Measurements from ENCODE around the gene SLC24A3. TPM values are rescaled to one million over a fixed set of nuclear protein-coding genes. Genes with fewer than 3 reads are reported as not detected.
"Not testable (repeated sequence)": the region's sequence is repeated elsewhere in the genome, so short reads cannot be mapped to it uniquely, and the experiment has no call there.

SLC24A3 gene
- total RNA-seq, 1 donor from 2014 or later: 7.1 TPM

GRCh38 chr20:19631410-19631809, 419.0 kb downstream of the SLC24A3 start:
- no peak for DNase-seq

GRCh38 chr20:19633985-19634384, 421.5 kb downstream of the SLC24A3 start:
- DNase-seq: no peak

- DNase-seq: not testable (repeated sequence)
These were observed 427.1 kb downstream of the SLC24A3 start for GRCh38 chr20:19639471-19640045.

GRCh38 chr20:19642860-19643259, 430.4 kb downstream of the SLC24A3 start:
- no peak for DNase-seq

- DNase-seq: no peak
These were observed 431.6 kb downstream of the SLC24A3 start for GRCh38 chr20:19644085-19644484.

GRCh38 chr20:19646963-19647362, 434.5 kb downstream of the SLC24A3 start:
- no peak for DNase-seq

- DNase-seq: no peak
These were observed 435.6 kb downstream of the SLC24A3 start for GRCh38 chr20:19648024-19648423.

- no peak for DNase-seq
These were observed 436.6 kb downstream of the SLC24A3 start for GRCh38 chr20:19649041-19649440.

GRCh38 chr20:19652591-19653026, 440.2 kb downstream of the SLC24A3 start:
- no peak for DNase-seq

GRCh38 chr20:19653327-19653726, 440.9 kb downstream of the SLC24A3 start:
- no peak for DNase-seq

GRCh38 chr20:19654921-19655320, 442.5 kb downstream of the SLC24A3 start:
- no peak for DNase-seq

- DNase-seq: no peak
These were observed 445.7 kb downstream of the SLC24A3 start for GRCh38 chr20:19658137-19658536.

GRCh38 chr20:19659448-19659847, 447.0 kb downstream of the SLC24A3 start:
- no peak for DNase-seq

- DNase-seq: no peak
These were observed 448.5 kb downstream of the SLC24A3 start for GRCh38 chr20:19660808-19661378.

GRCh38 chr20:19661717-19662636, 449.5 kb downstream of the SLC24A3 start:
- DNase-seq: peak; percentile 81

GRCh38 chr20:19662637-19662995, 450.2 kb downstream of the SLC24A3 start:
- DNase-seq: no peak

GRCh38 chr20:19668418-19668817, 456.0 kb downstream of the SLC24A3 start:
- no peak for DNase-seq

- no peak for DNase-seq
These were observed 458.4 kb downstream of the SLC24A3 start for GRCh38 chr20:19670829-19671228.

GRCh38 chr20:19671374-19671773, 458.9 kb downstream of the SLC24A3 start:
- no peak for DNase-seq

- no peak for DNase-seq
These were observed 460.1 kb downstream of the SLC24A3 start for GRCh38 chr20:19672498-19672897.

GRCh38 chr20:19673575-19673974, 461.1 kb downstream of the SLC24A3 start:
- DNase-seq: no peak

- no peak for DNase-seq
These were observed 463.8 kb downstream of the SLC24A3 start for GRCh38 chr20:19676202-19676601.

GRCh38 chr20:19677336-19677735, 464.9 kb downstream of the SLC24A3 start:
- DNase-seq: no peak
